NB4 (cell line): ENCODE measurements around the gene TUBB3.

Experiments
- CTCF ChIP-seq: IDR thresholded peaks from one replicate; pipeline ENCODE4 v1.5.1; 2012; ENCODE audit warnings: low read depth, low read length
- POLR2A ChIP-seq: IDR thresholded peaks from 2 replicates; pipeline ENCODE4 v1.6.1; 2011; ENCODE audit warnings: mild to moderate bottlenecking; ENCODE audit not compliant: insufficient read length; ENCODE audit errors: extremely low read depth

- TF ChIP-seq CTCF (no peak), POLR2A (no peak)
Measured at GRCh38 chr16:89919535-89920406, 3.4 kb upstream of the TUBB3 start.
